Activated CD4-positive, CD25-positive, alpha-beta regulatory T cell (primary cell): ENCODE results near the gene SELENOM.
"Not testable (repeated sequence)": the region's sequence is repeated elsewhere in the genome, so short reads cannot be mapped to it uniquely, and the experiment has no call there.

Source experiments
- DNase-seq, 4 experiments: peaks; one replicate each; lab custom pipeline; 2025; lab: John Stamatoyannopoulos, UW

Gene SELENOM

GRCh38 chr22:31105282-31105929 lies 2.0 kb downstream of the SELENOM start:
- DNase-seq = no peak

GRCh38 chr22:31104869-31105268 lies 2.5 kb downstream of the SELENOM start:
- DNase-seq = no peak

- DNase-seq = no peak
Measured at GRCh38 chr22:31103899-31104694, 3.3 kb downstream of the SELENOM start.

- no peak for DNase-seq
Measured at GRCh38 chr22:31103111-31103510, 4.3 kb downstream of the SELENOM start.

- DNase-seq = no peak
Measured at GRCh38 chr22:31102441-31103081, 4.8 kb downstream of the SELENOM start.

- no peak for DNase-seq
Measured at GRCh38 chr22:31100762-31101525, 6.4 kb downstream of the SELENOM start.

- DNase-seq = no peak
Measured at GRCh38 chr22:31099841-31100761, 7.3 kb downstream of the SELENOM start.

- no peak for DNase-seq
Measured at GRCh38 chr22:31099386-31099785, 8.0 kb downstream of the SELENOM start.

GRCh38 chr22:31098632-31099110 lies 8.7 kb downstream of the SELENOM start:
- DNase-seq = no peak

- no peak for DNase-seq
Measured at GRCh38 chr22:31097941-31098631, 9.3 kb downstream of the SELENOM start.

GRCh38 chr22:31097539-31097938 lies 9.8 kb downstream of the SELENOM start:
- DNase-seq = not testable (repeated sequence)

- DNase-seq = no peak
Measured at GRCh38 chr22:31096657-31097279, 10.6 kb downstream of the SELENOM start.

- no peak for DNase-seq
Measured at GRCh38 chr22:31095637-31096249, 11.6 kb downstream of the SELENOM start.

- DNase-seq = no peak
Measured at GRCh38 chr22:31094741-31095140, 12.6 kb downstream of the SELENOM start.

GRCh38 chr22:31094021-31094551 lies 13.3 kb downstream of the SELENOM start:
- DNase-seq = no peak

GRCh38 chr22:31093086-31093850 lies 14.1 kb downstream of the SELENOM start:
- no peak for DNase-seq

- no peak for DNase-seq
Measured at GRCh38 chr22:31092161-31092560, 15.2 kb downstream of the SELENOM start.
